Trophoblast cell (in vitro differentiated cells and primary cell): ENCODE data around the gene ARHGEF10L.

Source experiments
- DNase-seq, 2 donors: peaks; one replicate each; pipeline ENCODE4 v3.0.0-alpha.2; 2016
- H2AFZ ChIP-seq: 2 replicates; pipeline ENCODE4 v1.6.1; 2013; ENCODE audit warnings: low read length, moderate library complexity, mild to moderate bottlenecking; ENCODE audit not compliant: insufficient read depth, poor library complexity
- H2AK5ac ChIP-seq: 2 replicates; pipeline ENCODE4 v1.6.1; 2013; ENCODE audit warnings: mild to moderate bottlenecking, low read length
- H2BK120ac ChIP-seq: 2 replicates; pipeline ENCODE4 v1.6.1; 2013; ENCODE audit warnings: low read length, mild to moderate bottlenecking, moderate library complexity; ENCODE audit not compliant: insufficient read depth, poor library complexity
- H2BK12ac ChIP-seq: 2 replicates; pipeline ENCODE4 v1.6.1; 2013; ENCODE audit warnings: mild to moderate bottlenecking, low read length, moderate library complexity
- H2BK5ac ChIP-seq: 2 replicates; pipeline ENCODE4 v1.6.1; 2013; ENCODE audit warnings: low read length, low read depth, moderate library complexity, mild to moderate bottlenecking; ENCODE audit not compliant: poor library complexity
- H3K14ac ChIP-seq: 2 replicates; pipeline ENCODE4 v1.6.1; 2013; ENCODE audit warnings: mild to moderate bottlenecking, low read length
- H3K18ac ChIP-seq: 2 replicates; pipeline ENCODE4 v1.6.1; 2013; ENCODE audit warnings: mild to moderate bottlenecking, low read length
- H3K23ac ChIP-seq: 2 replicates; pipeline ENCODE4 v1.6.1; 2013; ENCODE audit warnings: low read length
- H3K27ac ChIP-seq: 2 replicates; pipeline ENCODE4 v1.5.1; 2013; ENCODE audit warnings: low read depth, mild to moderate bottlenecking, inconsistent platforms, low read length, moderate library complexity
- H3K27me3 ChIP-seq: 2 replicates; pipeline ENCODE4 v1.6.1; 2013; ENCODE audit warnings: inconsistent platforms, mild to moderate bottlenecking, low read length, moderate library complexity; ENCODE audit not compliant: insufficient read depth
- H3K36me3 ChIP-seq, 2 experiments: 1 replicate in 1 of 2; 2 replicates in 1 of 2; pipeline ENCODE4 v1.6.1; 2013; ENCODE audit warnings: low read length in 2 of 2, mild to moderate bottlenecking in 2 of 2, moderate library complexity in 1 of 2; ENCODE audit not compliant: insufficient read depth in 2 of 2, control insufficient read depth in 1 of 2
- H3K4ac ChIP-seq: 2 replicates; pipeline ENCODE4 v1.6.1; 2013; ENCODE audit warnings: low read depth, mild to moderate bottlenecking, low read length, moderate library complexity
- H3K4me1 ChIP-seq, 2 experiments: 1 replicate in 1 of 2; 2 replicates in 1 of 2; pipeline ENCODE4 v1.6.1; 2013; ENCODE audit warnings: low read length in 2 of 2, mild to moderate bottlenecking in 2 of 2, moderate library complexity in 1 of 2; ENCODE audit not compliant: insufficient read depth in 2 of 2, control insufficient read depth in 1 of 2
- H3K4me2 ChIP-seq: 2 replicates; pipeline ENCODE4 v1.6.1; 2013; ENCODE audit warnings: inconsistent platforms, mild to moderate bottlenecking, low read length, moderate library complexity
- H3K4me3 ChIP-seq: 2 replicates; pipeline ENCODE4 v1.5.1; 2013; ENCODE audit warnings: mild to moderate bottlenecking, low read depth, low read length, inconsistent platforms
- H3K79me1 ChIP-seq: one replicate; pipeline ENCODE4 v1.6.1; 2013; ENCODE audit warnings: low read length
- H3K79me2 ChIP-seq: 2 replicates; pipeline ENCODE4 v1.6.1; 2013; ENCODE audit warnings: low read length, mild to moderate bottlenecking; ENCODE audit not compliant: control insufficient read depth, insufficient read depth, poor library complexity
- H3K9ac ChIP-seq: 2 replicates; pipeline ENCODE4 v1.6.1; 2013; ENCODE audit warnings: mild to moderate bottlenecking, low read length
- H3K9me3 ChIP-seq: 2 replicates; pipeline ENCODE4 v1.6.1; 2013; ENCODE audit warnings: low read depth, mild to moderate bottlenecking, control low read depth, inconsistent platforms, low read length; ENCODE audit not compliant: insufficient read depth
- H4K12ac ChIP-seq: 2 replicates; pipeline ENCODE4 v1.6.1; 2013; ENCODE audit warnings: low read depth, mild to moderate bottlenecking, low read length, moderate library complexity
- H4K8ac ChIP-seq: 2 replicates; pipeline ENCODE4 v1.6.1; 2013; ENCODE audit warnings: low read depth, mild to moderate bottlenecking, low read length, moderate library complexity
- H4K91ac ChIP-seq: one replicate; pipeline ENCODE4 v1.6.1; 2013; ENCODE audit warnings: low read depth, mild to moderate bottlenecking, low read length, moderate library complexity
- WGBS: extraction: QIAGEN DNeasy Blood & Tissue Kit; methylation state at CpG from one replicate; pipeline ENCODE4 v1.1.7; 2013; ENCODE audit warnings: missing lambda C conversion rate; ENCODE audit not compliant: insufficient read length, insufficient coverage; ENCODE audit errors: extremely low coverage; 5-methylcytosine and 5-hydroxymethylcytosine counted together

Gene ARHGEF10L

DNA sequence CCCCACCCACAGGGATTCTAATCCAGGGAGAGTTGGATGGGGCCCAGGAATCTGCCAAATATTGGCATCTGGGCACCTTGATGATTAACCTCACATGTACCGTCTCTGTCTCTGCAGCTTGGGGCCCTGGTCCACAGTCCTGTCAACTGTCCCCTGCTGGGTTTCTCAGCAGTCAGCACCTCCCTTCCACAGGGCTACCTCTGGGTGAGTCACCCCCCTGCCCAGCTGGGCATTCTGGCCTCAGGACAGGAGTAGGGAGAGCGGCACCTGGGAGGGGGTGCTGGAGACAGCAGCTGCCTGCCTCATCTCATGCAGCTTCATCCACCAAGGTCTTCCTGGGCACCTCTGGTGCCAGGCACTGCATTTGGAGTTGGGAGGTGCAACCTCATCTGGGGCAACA, 115.0 kb downstream of the ARHGEF10L start:
- Histone ChIP-seq H4K8ac (no peak overlapping the region), H3K23ac (no peak overlapping the region), H3K4me3 (no peak overlapping the region), H3K4me1 (no peaks in the 10 kb centered on the region), H3K4ac (no peak overlapping the region), H3K9me3 (peaks cover 4% of the 10 kb centered on the region), H3K36me3 (peaks cover 49 to 55% of the 10 kb centered on the region in 2 experiments), H3K14ac (no peak overlapping the region), H2BK120ac (no peak overlapping the region), H3K27me3 (no peaks in the 10 kb centered on the region), H2BK12ac (no peak overlapping the region), H3K18ac (no peak overlapping the region), H2BK5ac (no peak overlapping the region), H3K79me1 (no peaks in the 10 kb centered on the region), H4K91ac (no peak overlapping the region), H3K79me2 (no peaks in the 10 kb centered on the region), H4K12ac (no peak overlapping the region), H2AK5ac (no peak overlapping the region), H3K4me2 (no peak overlapping the region), H2AFZ (no peak overlapping the region), H3K9ac (no peak overlapping the region), H3K27ac (no peak overlapping the region)
- no peak for DNase-seq
- WGBS, result no CpG with 5 or more reads among the region's 2 CpGs

- Histone ChIP-seq H3K36me3 (peaks cover 53 to 62% of the 10 kb centered on the region in 2 experiments), H2BK5ac (no peak overlapping the region), H3K18ac (no peak overlapping the region), H3K27ac (no peak overlapping the region), H4K8ac (no peak overlapping the region), H3K9me3 (peaks cover 4% of the 10 kb centered on the region), H3K79me2 (no peaks in the 10 kb centered on the region), H2BK120ac (no peak overlapping the region), H4K91ac (no peak overlapping the region), H4K12ac (no peak overlapping the region), H3K4me3 (no peak overlapping the region), H3K14ac (no peak overlapping the region), H2BK12ac (no peak overlapping the region), H2AFZ (no peak overlapping the region), H3K9ac (no peak overlapping the region), H3K4me2 (no peak overlapping the region), H3K27me3 (no peaks in the 10 kb centered on the region), H2AK5ac (no peak overlapping the region), H3K4me1 (no peaks in the 10 kb centered on the region), H3K79me1 (no peaks in the 10 kb centered on the region), H3K4ac (no peak overlapping the region), H3K23ac (no peak overlapping the region)
- WGBS, result 100% methylated on average over 1 of the region's 1 CpG
- DNase-seq, result no peak
Measured at GRCh38 chr1:17655169-17655568, 115.7 kb downstream of the ARHGEF10L start.

DNA sequence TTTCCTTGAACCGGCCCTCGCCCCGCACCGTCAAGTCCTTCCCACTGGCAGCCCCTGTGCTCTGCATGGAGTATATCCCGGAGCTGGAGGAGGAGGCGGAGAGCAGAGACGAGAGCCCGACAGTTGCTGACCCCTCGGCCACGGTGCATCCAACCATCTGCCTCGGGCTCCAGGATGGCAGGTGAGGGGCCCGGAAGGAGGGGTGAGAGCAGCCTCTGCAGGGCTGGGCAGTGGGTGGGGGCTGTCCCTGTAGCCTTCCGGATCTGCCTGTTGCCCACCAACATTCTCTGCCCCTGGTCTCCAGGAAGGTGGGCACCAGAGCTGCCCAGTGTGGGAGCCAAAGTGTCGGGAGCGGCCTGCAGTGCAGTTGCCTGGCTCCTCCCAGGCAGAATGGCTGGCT, 116.4 kb downstream of the ARHGEF10L start:
- Histone ChIP-seq H2AFZ (no peak overlapping the region), H3K4me1 (no peaks in the 10 kb centered on the region), H4K91ac (no peak overlapping the region), H3K27ac (no peak overlapping the region), H2BK5ac (no peak overlapping the region), H3K4ac (no peak overlapping the region), H3K4me3 (no peak overlapping the region), H2AK5ac (no peak overlapping the region), H3K27me3 (no peaks in the 10 kb centered on the region), H3K36me3 (peaks cover 53 to 63% of the 10 kb centered on the region in 2 experiments), H3K79me2 (no peaks in the 10 kb centered on the region), H4K12ac (no peak overlapping the region), H3K14ac (no peak overlapping the region), H2BK12ac (no peak overlapping the region), H3K9me3 (peaks cover 4% of the 10 kb centered on the region), H3K23ac (no peak overlapping the region), H3K9ac (no peak overlapping the region), H3K4me2 (no peak overlapping the region), H3K18ac (no peak overlapping the region), H3K79me1 (no peaks in the 10 kb centered on the region), H4K8ac (no peak overlapping the region), H2BK120ac (no peak overlapping the region)
- WGBS, result no CpG with 5 or more reads among the region's 15 CpGs
- DNase-seq, result no peak

DNA sequence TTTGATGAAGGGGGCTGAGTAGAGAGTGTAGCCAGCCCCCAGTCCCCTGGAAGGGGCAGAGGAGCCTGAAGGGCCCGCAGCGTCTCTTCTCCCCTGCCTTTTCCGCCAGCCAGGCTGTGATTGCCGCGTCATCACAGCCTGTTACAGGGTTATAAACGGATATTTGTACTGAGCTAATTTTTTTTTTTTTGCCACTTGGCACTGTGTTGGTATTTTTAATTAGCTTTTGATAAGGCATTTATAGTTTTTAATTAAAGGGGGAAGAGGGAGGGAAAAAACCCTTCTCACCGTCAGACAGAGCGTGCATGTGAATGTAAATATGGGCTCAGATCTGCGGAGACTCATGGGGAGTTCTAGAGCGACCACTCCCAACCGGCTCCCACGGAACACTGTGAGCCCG, 117.9 kb downstream of the ARHGEF10L start:
- H3K4me2 ChIP-seq, result no peak overlapping the region
- no peak overlapping the region for H2AFZ ChIP-seq
- H2BK12ac ChIP-seq, result no peak overlapping the region
- no peak for DNase-seq
- no peak overlapping the region for H3K23ac ChIP-seq
- no peak overlapping the region for H4K91ac ChIP-seq
- no peak overlapping the region for H2BK120ac ChIP-seq
- H3K79me2 ChIP-seq, result no peaks in the 10 kb centered on the region
- H2BK5ac ChIP-seq, result no peak overlapping the region
- no peaks in the 10 kb centered on the region for H3K79me1 ChIP-seq
- H3K4me1 ChIP-seq, result no peaks in the 10 kb centered on the region
- WGBS, result no CpG with 5 or more reads among the region's 13 CpGs
- no peak overlapping the region for H4K12ac ChIP-seq
- H4K8ac ChIP-seq, result no peak overlapping the region
- H3K27me3 ChIP-seq, result no peaks in the 10 kb centered on the region
- no peak overlapping the region for H3K27ac ChIP-seq
- H3K9ac ChIP-seq, result no peak overlapping the region
- H3K14ac ChIP-seq, result no peak overlapping the region
- H3K18ac ChIP-seq, result no peak overlapping the region
- H3K9me3 ChIP-seq, result peaks cover 2% of the 10 kb centered on the region
- no peak overlapping the region for H3K4me3 ChIP-seq
- H2AK5ac ChIP-seq, result no peak overlapping the region
- H3K4ac ChIP-seq, result no peak overlapping the region
- H3K36me3 ChIP-seq, result peaks cover 41 to 53% of the 10 kb centered on the region in 2 experiments
